Muscle of leg (tissue), 11 donors: ENCODE measurements around the gene FZD10. TPM values are rescaled to one million over a fixed set of nuclear protein-coding genes. Genes with fewer than 3 reads are reported as not detected.
A peak's percentile ranks its signal among the peaks of the same experiment; 100 is the strongest.

Experiments used
- DNase-seq: peaks from one replicate; pipeline ENCODE4 v3.0.0; 2013
- H3K27ac ChIP-seq: one replicate; pipeline ENCODE4 v1.5.1; 2013; ENCODE audit warnings: mild to moderate bottlenecking, low read length, control low read depth
- H3K27me3 ChIP-seq: one replicate; pipeline ENCODE4 v1.6.1; 2013; ENCODE audit warnings: low read length; ENCODE audit not compliant: control insufficient read depth, insufficient read depth
- H3K36me3 ChIP-seq: one replicate; pipeline ENCODE4 v1.6.1; 2013; ENCODE audit warnings: low read length; ENCODE audit not compliant: control insufficient read depth, insufficient read depth
- H3K4me1 ChIP-seq: one replicate; pipeline ENCODE4 v1.6.1; 2013; ENCODE audit warnings: low read length; ENCODE audit not compliant: control insufficient read depth, insufficient read depth
- H3K4me3 ChIP-seq: one replicate; pipeline ENCODE4 v1.5.1; 2013; ENCODE audit warnings: low read length, control low read depth
- H3K9me3 ChIP-seq: replicated peaks from 2 replicates; pipeline ENCODE4 v1.6.1; 2013; ENCODE audit warnings: low read depth, low read length; ENCODE audit not compliant: control insufficient read depth
- WGBS: methylation state at CpG from one replicate; pipeline ENCODE4 v1.1.5; 2013; ENCODE audit warnings: missing lambda C conversion rate; ENCODE audit not compliant: insufficient coverage; 5-methylcytosine and 5-hydroxymethylcytosine counted together
- polyA plus RNA-seq, 8 donors: library from polyadenylated mRNA; unstranded; fragments of 120-200 nt; gene quantifications; one replicate each; pipeline versions ENCODE4 v1.2.1 to v1.2.3, GENCODE V29; 2013; ENCODE audit warnings: inconsistent platforms in 1 of 8, low replicate concordance in 1 of 8; ENCODE audit not compliant: insufficient read length in 8 of 8, insufficient read depth in 1 of 8
- total RNA-seq: library from RNA; stranded (reverse); fragments of 120-200 nt; gene quantifications from one replicate; pipeline ENCODE4 v1.2.4, GENCODE V29; 2013

The FZD10 gene
- total and polyA plus RNA-seq, 9 donors, result 9.8 to 15.4 (median 12.6) TPM

DNA sequence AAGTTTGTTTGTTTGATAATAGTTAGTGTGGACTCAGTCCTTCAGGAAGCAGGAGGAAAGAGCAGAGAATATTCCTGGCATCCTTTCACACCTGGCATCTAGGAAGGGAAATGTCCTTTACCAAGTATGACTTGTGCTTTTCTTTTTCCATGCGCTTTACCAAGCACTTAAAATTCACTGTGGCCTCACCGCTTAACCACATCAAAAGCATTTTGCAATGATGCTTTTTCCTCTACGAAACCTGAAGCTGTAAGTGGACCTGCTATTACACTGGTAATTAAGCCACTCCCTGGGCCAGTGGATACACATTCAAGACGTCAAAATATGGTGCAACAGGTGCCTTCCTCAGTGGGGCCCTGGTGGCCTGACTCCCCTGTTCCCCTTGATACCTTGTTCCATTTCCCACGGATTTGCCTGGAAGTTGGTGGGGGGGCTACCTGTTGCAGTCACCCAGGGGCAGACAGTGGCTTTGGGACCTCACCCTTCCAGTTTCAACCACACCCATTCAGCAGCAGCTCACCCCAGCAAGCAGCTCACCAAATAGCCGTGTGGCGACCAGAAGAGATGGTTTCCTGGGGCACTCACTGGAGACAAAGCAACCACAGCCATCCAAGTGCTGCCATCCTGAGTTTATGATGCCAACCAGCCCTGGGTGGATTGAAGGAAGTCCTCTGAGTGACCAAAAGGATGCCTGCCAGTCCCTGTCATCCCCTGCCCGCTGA is 14.2 kb upstream of the FZD10 start:
- Histone ChIP-seq H3K36me3 (peaks cover 3% of the 10 kb centered on the region), H3K4me1 (peaks cover 12% of the 10 kb centered on the region), H3K9me3 (peaks cover 2% of the 10 kb centered on the region), H3K27ac (no peak overlapping the region), H3K27me3 (peaks cover 4% of the 10 kb centered on the region), H3K4me3 (no peak overlapping the region)
- DNase-seq, result peak; percentile 73
- 38% methylated on average over 6 of the region's 8 CpGs for WGBS

DNA sequence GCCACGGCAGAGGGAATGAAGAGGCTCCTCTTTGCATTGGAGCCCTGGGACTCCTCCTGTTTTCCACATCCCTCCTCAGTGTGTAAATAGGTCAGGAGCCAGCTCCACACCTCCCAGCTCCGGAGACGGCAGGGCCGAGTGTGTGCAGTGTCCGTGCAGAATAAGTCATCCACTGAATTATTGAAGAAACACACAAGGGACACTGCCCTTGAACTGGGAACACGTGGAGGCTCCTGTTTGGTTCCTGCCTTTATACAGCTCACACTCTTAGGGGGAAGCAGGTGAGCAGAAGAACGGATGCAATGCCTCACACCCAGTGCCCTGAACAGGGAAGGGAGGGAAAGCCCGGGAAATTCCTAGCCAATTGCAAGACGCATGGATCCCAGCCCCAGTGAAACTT is 10.4 kb upstream of the FZD10 start:
- Histone ChIP-seq H3K36me3 (peaks cover 14% of the 10 kb centered on the region), H3K27ac (no peak overlapping the region), H3K4me1 (no peaks in the 10 kb centered on the region), H3K9me3 (peaks cover 2% of the 10 kb centered on the region), H3K27me3 (peaks cover 6% of the 10 kb centered on the region), H3K4me3 (no peak overlapping the region)
- no peak for DNase-seq
- WGBS, result 88% methylated on average over 7 of the region's 9 CpGs

DNA sequence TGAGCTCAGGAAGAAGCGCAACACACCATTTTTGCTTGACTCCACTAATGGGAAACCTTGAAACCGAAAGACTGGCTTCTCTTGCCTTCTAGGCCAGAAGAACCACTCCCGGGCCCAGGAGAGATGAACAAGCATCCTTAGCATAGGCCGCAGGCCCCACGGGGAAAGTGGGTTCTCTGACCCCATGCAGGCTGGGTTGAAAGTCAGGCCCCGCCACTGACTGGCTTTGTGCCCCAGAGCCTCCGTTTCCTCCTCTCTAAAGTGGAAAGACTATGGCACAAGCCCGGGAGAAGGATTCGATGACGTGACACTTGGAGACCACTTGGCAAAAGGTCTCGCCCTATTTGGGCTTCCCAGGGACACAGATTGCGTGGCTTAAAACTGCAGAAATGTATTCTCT is 9.9 kb upstream of the FZD10 start:
- Histone ChIP-seq H3K36me3 (peaks cover 14% of the 10 kb centered on the region), H3K4me1 (no peaks in the 10 kb centered on the region), H3K27ac (no peak overlapping the region), H3K9me3 (peaks cover 2% of the 10 kb centered on the region), H3K27me3 (peaks cover 10% of the 10 kb centered on the region), H3K4me3 (no peak overlapping the region)
- no peak for DNase-seq
- WGBS, result 84% methylated on average over 12 of the region's 12 CpGs

DNA sequence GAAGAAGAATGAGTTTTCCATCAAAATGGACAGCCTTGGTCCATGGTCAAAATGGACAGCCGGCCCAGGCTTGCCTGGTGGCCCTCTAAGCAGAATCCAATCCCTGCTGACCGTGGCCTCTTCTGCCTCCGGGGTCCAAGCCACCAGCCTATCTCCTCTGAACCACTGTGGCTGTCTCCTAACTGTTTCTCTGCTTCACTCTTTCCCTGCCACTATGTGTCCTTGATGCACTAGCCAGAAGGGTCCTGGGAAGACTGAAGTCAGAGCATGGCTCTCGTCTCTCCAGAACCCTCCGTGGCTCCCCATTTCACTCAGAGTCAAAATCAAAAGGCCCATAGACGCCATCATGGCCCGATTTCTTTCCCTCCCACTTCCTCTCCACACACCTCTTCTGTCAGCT is 8.5 kb upstream of the FZD10 start:
- H3K4me1 ChIP-seq, result no peaks in the 10 kb centered on the region

DNA sequence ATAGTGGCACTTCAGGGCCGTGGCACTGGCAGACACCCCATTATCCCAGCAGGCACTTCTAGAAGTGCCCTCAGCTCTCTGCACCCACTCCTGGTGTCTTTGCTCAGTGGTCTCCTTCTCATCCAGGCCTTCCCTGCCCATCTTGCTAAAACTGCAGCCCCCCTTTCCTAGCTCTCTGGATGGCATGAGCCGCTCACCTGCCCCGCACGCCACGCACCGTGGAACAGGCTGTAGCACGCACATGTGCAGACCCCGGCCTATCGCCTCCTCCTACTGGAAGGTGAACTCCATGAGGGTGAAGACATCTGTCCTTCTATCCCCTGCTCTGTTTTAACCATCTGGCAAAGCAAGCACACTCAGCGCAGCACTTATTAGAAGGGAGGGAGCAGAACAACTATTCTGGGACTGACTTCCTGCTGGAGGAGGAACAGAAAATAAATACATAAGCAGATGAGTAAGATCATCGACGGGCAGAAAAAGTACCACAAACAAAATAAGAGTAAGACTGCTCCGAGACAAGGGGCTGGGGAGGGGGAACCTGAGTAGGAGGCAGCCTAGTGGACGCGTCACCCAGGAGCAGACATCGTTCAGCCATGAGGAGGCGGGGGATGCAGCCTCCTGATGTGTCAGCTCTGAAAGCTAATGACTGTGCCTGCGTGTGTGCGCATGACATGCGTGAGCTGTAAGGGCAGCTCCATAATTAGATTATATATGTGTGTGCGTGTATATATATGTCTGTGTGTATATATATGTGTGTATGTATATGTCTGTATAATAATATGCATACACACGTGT is 7.8 kb upstream of the FZD10 start:
- no peaks in the 10 kb centered on the region for H3K9me3 ChIP-seq
- H3K36me3 ChIP-seq, result peaks cover 14% of the 10 kb centered on the region
- no peak for DNase-seq
- WGBS, result 77% methylated on average over 12 of the region's 22 CpGs
- no peaks in the 10 kb centered on the region for H3K4me1 ChIP-seq
- H3K27me3 ChIP-seq, result peaks cover 16% of the 10 kb centered on the region
- H3K27ac ChIP-seq, result no peak overlapping the region
- no peak overlapping the region for H3K4me3 ChIP-seq

More for the DNA sequence above, 8.5 kb upstream of the FZD10 start:
- WGBS, result 94% methylated on average over 7 of the region's 7 CpGs
- Histone ChIP-seq H3K36me3 (peaks cover 14% of the 10 kb centered on the region), H3K27ac (no peak overlapping the region), H3K9me3 (no peaks in the 10 kb centered on the region), H3K27me3 (peaks cover 15% of the 10 kb centered on the region), H3K4me3 (no peak overlapping the region)
- DNase-seq, result no peak

DNA sequence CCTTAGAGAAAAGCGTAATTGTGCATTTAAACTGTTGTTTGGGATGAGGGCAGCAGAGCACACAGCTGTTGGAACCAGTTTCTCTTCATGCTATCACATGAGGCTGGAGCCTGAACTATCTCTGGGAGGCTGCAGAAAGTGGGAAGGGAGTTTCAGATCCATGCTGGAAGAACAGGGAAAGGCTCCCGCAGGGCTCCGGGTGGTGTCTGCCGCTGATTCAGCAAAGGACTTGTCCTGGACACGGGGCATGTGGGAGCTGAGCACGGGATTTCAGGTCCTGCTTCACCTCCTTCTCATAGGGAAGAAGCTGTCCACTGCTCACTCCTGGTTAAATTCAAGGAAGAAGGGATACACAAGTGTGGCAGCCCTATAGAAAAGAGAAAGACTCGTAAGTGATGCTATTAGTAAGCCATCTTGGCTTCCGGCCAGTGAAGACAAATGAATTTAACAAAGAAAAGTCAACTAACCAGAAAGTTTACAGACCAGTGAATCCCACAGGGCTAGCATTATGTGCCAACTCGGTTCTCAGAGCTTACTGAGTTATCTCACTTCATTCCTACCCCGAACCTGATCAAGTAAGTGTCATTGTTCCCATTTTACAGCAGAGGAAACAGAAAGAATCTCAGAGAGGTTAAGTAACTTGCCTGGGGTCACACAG is 6.7 kb upstream of the FZD10 start:
- H3K36me3 ChIP-seq, result peaks cover 14% of the 10 kb centered on the region
- H3K4me1 ChIP-seq, result peaks cover 7% of the 10 kb centered on the region
- H3K9me3 ChIP-seq, result no peaks in the 10 kb centered on the region
- H3K27me3 ChIP-seq, result peaks cover 25% of the 10 kb centered on the region
- no peak overlapping the region for H3K27ac ChIP-seq
- DNase-seq, result no peak
- H3K4me3 ChIP-seq, result no peak overlapping the region
- WGBS, result 79% methylated on average over 2 of the region's 10 CpGs

DNA sequence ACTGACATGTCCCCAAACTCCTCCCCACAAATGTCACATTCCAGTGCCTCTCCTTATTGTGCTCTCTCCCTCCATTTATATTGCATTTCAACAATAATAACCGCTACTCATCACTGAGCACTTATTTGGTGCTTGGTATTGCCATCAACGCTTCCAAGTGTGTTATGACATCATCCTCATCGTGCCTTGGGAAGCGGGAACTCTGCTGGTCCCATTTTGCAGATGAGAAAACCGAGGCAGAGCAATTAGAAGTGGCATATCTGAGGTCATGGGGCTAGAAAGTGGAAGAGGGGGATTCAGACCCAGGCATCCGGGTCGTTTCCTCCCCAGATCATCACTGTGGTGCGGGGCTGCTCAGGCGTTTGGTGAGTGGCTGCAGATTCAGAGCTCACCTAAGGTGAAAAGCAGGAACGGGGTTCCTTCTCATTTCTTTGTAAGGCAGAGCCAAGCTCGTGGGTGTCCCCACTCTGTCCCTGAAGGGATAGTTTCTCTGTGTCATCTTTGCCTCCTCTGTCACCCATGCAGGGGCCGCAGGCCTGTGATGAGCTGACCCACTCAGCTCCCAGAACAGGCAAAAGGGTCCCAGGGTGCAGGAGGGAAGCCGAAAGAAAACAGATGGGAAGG is 5.5 kb upstream of the FZD10 start:
- Histone ChIP-seq H3K36me3 (peaks cover 14% of the 10 kb centered on the region), H3K27ac (no peak overlapping the region), H3K4me1 (peaks cover 19% of the 10 kb centered on the region), H3K4me3 (no peak overlapping the region), H3K9me3 (no peaks in the 10 kb centered on the region), H3K27me3 (peaks cover 37% of the 10 kb centered on the region)
- 88% methylated on average over 6 of the region's 13 CpGs for whole genome bisulfite sequencing
- DNase-seq, result no peak

DNA sequence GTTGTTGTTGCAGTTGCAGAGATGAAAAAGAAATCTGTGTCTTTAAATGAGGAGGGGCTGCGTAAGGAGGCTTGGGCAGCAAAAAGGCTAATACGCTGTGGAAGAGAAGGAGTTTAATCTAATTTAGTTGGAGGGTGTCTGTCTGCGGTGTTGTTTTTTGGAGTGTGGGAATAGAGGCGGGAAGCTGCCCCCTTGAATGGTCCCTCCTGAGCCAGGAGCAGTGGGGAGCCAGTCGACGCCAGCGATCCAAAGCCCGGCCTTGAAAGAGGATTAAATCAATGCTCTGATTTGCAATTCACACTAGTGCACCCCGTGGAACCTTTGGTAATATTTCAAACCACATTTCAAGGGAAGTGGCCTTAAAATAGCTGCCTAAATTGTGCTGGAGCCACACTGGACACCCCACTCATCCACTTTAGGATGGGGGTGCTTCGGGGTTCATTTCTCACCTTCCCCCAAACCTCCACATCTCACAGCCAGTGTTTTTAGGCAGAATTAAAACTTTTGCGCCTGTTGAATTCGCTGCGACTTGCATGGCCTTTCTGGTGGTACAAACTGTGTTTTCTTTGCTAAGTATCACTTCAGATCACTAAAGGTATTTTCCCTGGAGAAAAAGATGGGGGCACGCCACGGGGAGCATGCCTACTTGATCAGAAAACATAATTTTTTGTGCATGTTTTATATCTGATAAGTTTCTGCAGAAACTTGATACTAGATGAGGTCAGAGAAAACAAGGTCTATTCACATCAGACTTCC is 4.1 kb upstream of the FZD10 start:
- peaks cover 43% of the 10 kb centered on the region for H3K27me3 ChIP-seq
- H3K9me3 ChIP-seq, result no peaks in the 10 kb centered on the region
- no peak for DNase-seq
- WGBS, result 61% methylated on average over 7 of the region's 15 CpGs
- peaks cover 25% of the 10 kb centered on the region for H3K4me1 ChIP-seq
- no peak overlapping the region for H3K4me3 ChIP-seq
- H3K36me3 ChIP-seq, result peaks cover 11% of the 10 kb centered on the region
- H3K27ac ChIP-seq, result no peak overlapping the region

DNA sequence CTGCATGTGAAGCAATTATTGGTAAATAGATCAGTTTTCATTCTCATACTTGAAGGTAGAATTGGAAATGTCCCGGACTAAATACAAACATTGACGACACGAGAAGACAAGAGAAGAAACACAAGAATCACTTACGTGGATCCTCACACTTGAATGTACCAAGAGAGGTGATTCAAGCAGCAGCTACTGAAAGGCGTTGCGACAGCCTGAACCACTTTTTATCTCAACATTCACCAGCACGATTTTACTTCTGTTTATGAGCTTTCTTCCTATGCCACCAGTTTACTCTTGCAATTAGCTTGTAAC is 3.6 kb upstream of the FZD10 start:
- Histone ChIP-seq H3K27me3 (peaks cover 49% of the 10 kb centered on the region), H3K36me3 (peaks cover 10% of the 10 kb centered on the region), H3K4me1 (peaks cover 30% of the 10 kb centered on the region), H3K9me3 (no peaks in the 10 kb centered on the region), H3K27ac (no peak overlapping the region), H3K4me3 (no peak overlapping the region)
- DNase-seq, result no peak
- 83% methylated on average over 2 of the region's 7 CpGs for WGBS
